HepG2 (cell line): ENCODE data around the gene SLC66A3. TPM values are rescaled to one million over a fixed set of nuclear protein-coding genes. Genes with fewer than 3 reads are reported as not detected.

Experiments
- BCL6 ChIP-seq: IDR thresholded peaks from 2 replicates; pipeline ENCODE4 v1.6.1; 2016; ENCODE audit warnings: missing genetic modification reagents, missing compliant biosample characterization
- CEBPZ ChIP-seq: IDR thresholded peaks from 2 replicates; pipeline ENCODE4 v1.6.1; 2012; ENCODE audit warnings: low read length, improper control_type of control experiment
- CHD4 ChIP-seq: fragments of 200-600 bp; sonication (generic); IDR thresholded peaks from 2 replicates; pipeline ENCODE4 v1.7.0; 2017; ENCODE audit warnings: mild to moderate bottlenecking, low read length, borderline replicate concordance
- CSRNP1 ChIP-seq: sonication (generic); formaldehyde crosslinking; IDR thresholded peaks from 2 replicates; pipeline ENCODE4 v1.8.1; 2023; ENCODE audit warnings: mild to moderate bottlenecking, missing genetic modification reagents
- FLYWCH1 ChIP-seq: sonication (generic); formaldehyde crosslinking; IDR thresholded peaks from 2 replicates; pipeline ENCODE4 v1.8.1; 2023; ENCODE audit warnings: mild to moderate bottlenecking, missing genetic modification reagents
- NFE2 ChIP-seq: sonication (generic); formaldehyde crosslinking; IDR thresholded peaks from 2 replicates; pipeline ENCODE4 v1.4.0; 2020; ENCODE audit warnings: missing genetic modification reagents
- PAF1 ChIP-seq: IDR thresholded peaks from 2 replicates; pipeline ENCODE4 v1.6.1; 2016; ENCODE audit warnings: missing genetic modification reagents, missing compliant biosample characterization
- PAXIP1 ChIP-seq: sonication (generic); formaldehyde crosslinking; conservative IDR thresholded peaks from 2 replicates; pipeline ENCODE4 v1.4.0; 2020; ENCODE audit warnings: mild to moderate bottlenecking, missing genetic modification reagents, moderate library complexity
- ZHX1 ChIP-seq: sonication (generic); formaldehyde crosslinking; IDR thresholded peaks from 2 replicates; pipeline ENCODE4 v1.8.1; 2022; ENCODE audit warnings: low read depth, mild to moderate bottlenecking, missing genetic modification reagents
- ZNF724P ChIP-seq: sonication (generic); formaldehyde crosslinking; IDR thresholded peaks from 2 replicates; pipeline ENCODE4 v1.8.0; 2022; ENCODE audit warnings: missing genetic modification reagents, borderline replicate concordance
- ZNF784 ChIP-seq: sonication (generic); formaldehyde crosslinking; IDR thresholded peaks from 2 replicates; pipeline ENCODE4 v1.5.1; 2020; ENCODE audit warnings: missing genetic modification reagents, mild to moderate bottlenecking, borderline replicate concordance
- polyA plus RNA-seq, 8 experiments: library from polyadenylated mRNA; depleted of rRNA in 3 of 8; stranded (reverse) in 7 of 8; unstranded in 1 of 8; fragments of >200 nt; fragmentation: Illumina TruSeq in 4 of 8; extraction: Trizol in 4 of 8; gene quantifications; 2 replicates each; pipeline versions ENCODE4 v1.2.1 to v1.2.3, GENCODE V29; 2011 to 2016; ENCODE audit warnings: low read depth in 4 of 8, missing spikeins in 1 of 8, mixed read lengths in 1 of 8; ENCODE audit not compliant: insufficient read depth in 1 of 8
- total RNA-seq, 5 experiments: library from RNA; depleted of rRNA; stranded (reverse); fragments of >200 nt; fragmentation: Illumina TruSeq; extraction: Trizol; gene quantifications; 2 replicates each; pipeline ENCODE4 v1.2.3, GENCODE V29; 2016; ENCODE audit warnings: low read depth in 1 of 5

Gene SLC66A3
- total and polyA plus RNA-seq, 2 of the 13 experiments (the other 11 are each of a cell fraction or from before 2014, with no cell fraction given): 2.2 to 3.7 TPM

- TF ChIP-seq PAXIP1 (no peak), ZNF724P (0 out of 2 replicates have a peak, but pooled peaks have one; percentile 30), ZNF784 (no peak), ZHX1 (CRISPR knock-in tag) (no peak), PAF1 (no peak), NFE2 (CRISPR knock-in tag) (no peak), FLYWCH1 (no peak), CHD4 (no peak), CEBPZ (no peak), CSRNP1 (CRISPR knock-in tag) (no peak), BCL6 (CRISPR knock-in tag) (no peak)
These were observed 31.2 kb upstream of the SLC66A3 start (continued) for GRCh38 chr2:11123856-11124759.
